H9 (cell line): ENCODE results near the gene KEAP1. TPM values are rescaled to one million over a fixed set of nuclear protein-coding genes. Genes with fewer than 3 reads are reported as not detected.

Experiments used
- DNase-seq: peaks from one replicate; pipeline ENCODE4 v3.0.0-alpha.2; 2017
- H2AFZ ChIP-seq: one replicate; pipeline ENCODE4 v1.6.1; 2013; ENCODE audit warnings: mild to moderate bottlenecking, low read length, control low read depth, moderate library complexity
- H2AK5ac ChIP-seq: 2 replicates; pipeline ENCODE4 v1.6.1; 2013; ENCODE audit warnings: low read length, control low read depth, mixed read lengths; ENCODE audit not compliant: insufficient read length
- H2BK120ac ChIP-seq: one replicate; pipeline ENCODE4 v1.6.1; 2013; ENCODE audit warnings: low read depth, mild to moderate bottlenecking, low read length, control low read depth, inconsistent platforms; ENCODE audit not compliant: poor library complexity, severe bottlenecking
- H2BK12ac ChIP-seq: 2 replicates; pipeline ENCODE4 v1.6.1; 2013; ENCODE audit warnings: low read length, control low read depth, mixed read lengths, low read depth; ENCODE audit not compliant: insufficient read length
- H2BK15ac ChIP-seq: 2 replicates; pipeline ENCODE4 v1.6.1; 2013; ENCODE audit warnings: low read depth, low read length, control low read depth
- H2BK20ac ChIP-seq: one replicate; pipeline ENCODE4 v1.6.1; 2013; ENCODE audit warnings: low read depth, mild to moderate bottlenecking, low read length, control low read depth, inconsistent platforms; ENCODE audit not compliant: poor library complexity, severe bottlenecking
- H2BK5ac ChIP-seq: 2 replicates; pipeline ENCODE4 v1.6.1; 2013; ENCODE audit warnings: low read length, control low read depth, mixed read lengths; ENCODE audit not compliant: insufficient read length
- H3K14ac ChIP-seq: 2 replicates; pipeline ENCODE4 v1.6.1; 2013; ENCODE audit warnings: low read length, control low read depth; ENCODE audit not compliant: insufficient read depth
- H3K18ac ChIP-seq: 2 replicates; pipeline ENCODE4 v1.6.1; 2013; ENCODE audit warnings: low read depth, mild to moderate bottlenecking, mixed read lengths, low read length, control low read depth; ENCODE audit not compliant: insufficient read length
- H3K23ac ChIP-seq: 2 replicates; pipeline ENCODE4 v1.6.1; 2013; ENCODE audit warnings: low read length, control low read depth, mixed read lengths, low read depth; ENCODE audit not compliant: insufficient read length
- H3K23me2 ChIP-seq: 2 replicates; pipeline ENCODE4 v1.6.1; 2013; ENCODE audit warnings: low read depth, mild to moderate bottlenecking, mixed read lengths, low read length, control low read depth; ENCODE audit not compliant: insufficient read length, poor library complexity, severe bottlenecking
- H3K27ac ChIP-seq: 2 replicates; pipeline ENCODE4 v1.5.1; 2013; ENCODE audit warnings: low read length, control low read depth, mixed read lengths, low read depth; ENCODE audit not compliant: insufficient read length
- H3K27me3 ChIP-seq: 2 replicates; pipeline ENCODE4 v1.6.1; 2013; ENCODE audit warnings: low read length, control low read depth, inconsistent platforms; ENCODE audit not compliant: insufficient read depth
- H3K4ac ChIP-seq: 2 replicates; pipeline ENCODE4 v1.6.1; 2013; ENCODE audit warnings: low read depth, mild to moderate bottlenecking, control low read depth, inconsistent platforms, low read length, moderate library complexity
- H3K4me1 ChIP-seq: 2 replicates; pipeline ENCODE4 v1.6.1; 2013; ENCODE audit warnings: low read length, control low read depth, inconsistent platforms; ENCODE audit not compliant: insufficient read depth
- H3K4me2 ChIP-seq: 2 replicates; pipeline ENCODE4 v1.6.1; 2013; ENCODE audit warnings: low read length, control low read depth, mixed read lengths; ENCODE audit not compliant: insufficient read length, insufficient read depth
- H3K56ac ChIP-seq: 2 replicates; pipeline ENCODE4 v1.6.1; 2013; ENCODE audit warnings: low read depth, mild to moderate bottlenecking, mixed read lengths, low read length, control low read depth; ENCODE audit not compliant: insufficient read length
- H3K79me1 ChIP-seq: 2 replicates; pipeline ENCODE4 v1.6.1; 2013; ENCODE audit warnings: low read depth, mild to moderate bottlenecking, moderate library complexity, low read length, control low read depth, inconsistent platforms; ENCODE audit not compliant: insufficient read depth, poor library complexity, severe bottlenecking
- H3K79me2 ChIP-seq: 2 replicates; pipeline ENCODE4 v1.6.1; 2013; ENCODE audit warnings: low read length, control low read depth, inconsistent platforms; ENCODE audit not compliant: insufficient read depth
- H3K9ac ChIP-seq: 2 replicates; pipeline ENCODE4 v1.6.1; 2013; ENCODE audit warnings: low read length, control low read depth, mixed read lengths; ENCODE audit not compliant: insufficient read length; ENCODE audit errors: extremely low read depth
- H3K9me3 ChIP-seq: one replicate; pipeline ENCODE4 v1.6.1; 2013; ENCODE audit warnings: low read depth, low read length, inconsistent platforms; ENCODE audit not compliant: control insufficient read depth
- H3T11ph ChIP-seq: one replicate; pipeline ENCODE4 v1.6.1; 2013; ENCODE audit warnings: mild to moderate bottlenecking, low read length, control low read depth, inconsistent platforms
- H4K20me1 ChIP-seq: one replicate; pipeline ENCODE4 v1.6.1; 2013; ENCODE audit not compliant: control insufficient read depth, insufficient read length, insufficient read depth
- H4K5ac ChIP-seq: 2 replicates; pipeline ENCODE4 v1.6.1; 2013; ENCODE audit warnings: low read depth, mild to moderate bottlenecking, mixed read lengths, low read length, control low read depth; ENCODE audit not compliant: insufficient read length
- H4K8ac ChIP-seq: replicated peaks from 2 replicates; pipeline ENCODE4 v1.6.1; 2013; ENCODE audit warnings: low read length, control low read depth, mixed read lengths, low read depth; ENCODE audit not compliant: insufficient read length
- H4K91ac ChIP-seq: 2 replicates; pipeline ENCODE4 v1.6.1; 2013; ENCODE audit warnings: low read depth, mild to moderate bottlenecking, moderate library complexity, mixed read lengths, low read length, control low read depth; ENCODE audit not compliant: insufficient read length
- H3K27ac Mint-ChIP-seq, 3 experiments: 2 replicates in 2 of 3; 3 replicates in 1 of 3; pipeline ENCODE4 v1.8.0; 2020 to 2021; ENCODE audit warnings: mixed read lengths in 3 of 3, mild to moderate bottlenecking in 1 of 3, moderate library complexity in 1 of 3
- H3K27me3 Mint-ChIP-seq: 2 replicates; pipeline ENCODE4 v1.8.0; 2021; ENCODE audit warnings: low read depth, mild to moderate bottlenecking, moderate library complexity, mixed read lengths
- H3K36me3 Mint-ChIP-seq, 3 experiments: 2 replicates in 2 of 3; 3 replicates in 1 of 3; pipeline ENCODE4 v1.8.0; 2020 to 2021; ENCODE audit warnings: low read depth in 3 of 3, mixed read lengths in 3 of 3; ENCODE audit not compliant: insufficient read depth in 1 of 3
- H3K4me1 Mint-ChIP-seq, 2 experiments: 2 replicates each; pipeline ENCODE4 v1.8.0; 2020; ENCODE audit warnings: mixed read lengths in 2 of 2
- H3K4me3 Mint-ChIP-seq, 2 experiments: 2 replicates in 1 of 2; 3 replicates in 1 of 2; pipeline ENCODE4 v1.8.0; 2020 to 2021; ENCODE audit warnings: mild to moderate bottlenecking in 2 of 2, mixed read lengths in 2 of 2, moderate library complexity in 1 of 2
- H3K9me3 Mint-ChIP-seq, 2 experiments: 2 replicates in 1 of 2; 3 replicates in 1 of 2; pipeline ENCODE4 v1.8.0; 2020; ENCODE audit warnings: mild to moderate bottlenecking in 2 of 2, mixed read lengths in 2 of 2, moderate library complexity in 1 of 2
- WGBS: extraction: QIAGEN DNeasy Blood & Tissue Kit; methylation state at CpG from one replicate; pipeline ENCODE4 v1.1.7; 2013; ENCODE audit warnings: missing lambda C conversion rate, low lambda C conversion rate, mixed read lengths; ENCODE audit not compliant: insufficient read length; ENCODE audit errors: extremely low coverage; 5-methylcytosine and 5-hydroxymethylcytosine counted together
- microRNA-seq: library from miRNA; unstranded; fragments of <30 nt; microRNA quantifications from one replicate; pipeline ENCODE4, GENCODE V29; 2020; ENCODE audit warnings: borderline microRNAs expressed
- total RNA-seq: library from RNA; stranded (reverse); gene quantifications from 2 replicates; pipeline ENCODE4 v1.2.1, GENCODE V29; 2021
- TF ChIP-seq, protein P1 (sequence below): fragments of 200-600 bp; sonication (generic); conservative IDR thresholded peaks from 3 replicates; pipeline ENCODE4 v1.8.0; 2021; ENCODE audit warnings: antibody characterized with exemption, mild to moderate bottlenecking

KEAP1 gene
- total RNA-seq, 1 experiment from 2014 or later = 88.7 TPM

- Histone ChIP-seq H3K4me1 (no peaks in the 10 kb centered on the region), H3K18ac (no peak overlapping the region), H3K9ac (no peak overlapping the region), H4K20me1 (no peaks in the 10 kb centered on the region), H3K4me2 (no peak overlapping the region), H3K79me1 (no peaks in the 10 kb centered on the region), H2BK12ac (no peak overlapping the region), H3K4ac (no peak overlapping the region), H2BK20ac (no peak overlapping the region), H3K9me3 (no peaks in the 10 kb centered on the region), H2BK5ac (no peak overlapping the region), H3K27me3 (no peaks in the 10 kb centered on the region), H3K56ac (no peak overlapping the region), H3T11ph (no peak overlapping the region), H4K91ac (no peak overlapping the region), H2BK15ac (no peak overlapping the region), H3K23ac (no peak overlapping the region), H2AFZ (no peak overlapping the region), H3K23me2 (no peaks in the 10 kb centered on the region), H3K79me2 (no peaks in the 10 kb centered on the region), H2AK5ac (no peak overlapping the region), H4K8ac (no peak overlapping the region), H3K27ac (no peak overlapping the region), H3K14ac (no peak overlapping the region), H4K5ac (no peak overlapping the region), H2BK120ac (no peak overlapping the region)
- H3K36me3 Mint-ChIP-seq = no peaks in the 10 kb centered on the region
- H3K9me3 Mint-ChIP-seq = no peaks in the 10 kb centered on the region
- H3K4me3 Mint-ChIP-seq = no peak overlapping the region
- 0 out of 4 replicates have a peak, but pooled peaks cover 0 to 3% of the 10 kb centered on the region in 2 experiments for H3K4me1 Mint-ChIP-seq
- TF ChIP-seq, protein P1, sequence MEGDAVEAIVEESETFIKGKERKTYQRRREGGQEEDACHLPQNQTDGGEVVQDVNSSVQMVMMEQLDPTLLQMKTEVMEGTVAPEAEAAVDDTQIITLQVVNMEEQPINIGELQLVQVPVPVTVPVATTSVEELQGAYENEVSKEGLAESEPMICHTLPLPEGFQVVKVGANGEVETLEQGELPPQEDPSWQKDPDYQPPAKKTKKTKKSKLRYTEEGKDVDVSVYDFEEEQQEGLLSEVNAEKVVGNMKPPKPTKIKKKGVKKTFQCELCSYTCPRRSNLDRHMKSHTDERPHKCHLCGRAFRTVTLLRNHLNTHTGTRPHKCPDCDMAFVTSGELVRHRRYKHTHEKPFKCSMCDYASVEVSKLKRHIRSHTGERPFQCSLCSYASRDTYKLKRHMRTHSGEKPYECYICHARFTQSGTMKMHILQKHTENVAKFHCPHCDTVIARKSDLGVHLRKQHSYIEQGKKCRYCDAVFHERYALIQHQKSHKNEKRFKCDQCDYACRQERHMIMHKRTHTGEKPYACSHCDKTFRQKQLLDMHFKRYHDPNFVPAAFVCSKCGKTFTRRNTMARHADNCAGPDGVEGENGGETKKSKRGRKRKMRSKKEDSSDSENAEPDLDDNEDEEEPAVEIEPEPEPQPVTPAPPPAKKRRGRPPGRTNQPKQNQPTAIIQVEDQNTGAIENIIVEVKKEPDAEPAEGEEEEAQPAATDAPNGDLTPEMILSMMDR = no peak
- H3K27ac Mint-ChIP-seq = peak overlapping the region in 2 of 3 experiments; percentile 10 to 35; a peak in 1 of 7 replicates
- H3K27me3 Mint-ChIP-seq = peaks cover 7% of the 10 kb centered on the region
- DNase-seq = no peak
- WGBS = no CpG with 5 or more reads among the region's 5 CpGs
These were observed 63.6 kb downstream of the KEAP1 start for GRCh38 chr19:10439588-10439987.

Small RNA genes within 50 kb of the gene (microRNA-seq; reads per million reads assigned to microRNA genes)
- gene MIR1238 = not detected

Other genes starting within 250 kb of the KEAP1 start
- 2.1 and 2.3 TPM in 2 replicates for gene ICAM1, start 232.2 kb downstream of the KEAP1 start, total RNA-seq
- 1.1 TPM in 2 replicates for gene ICAM4, start 216.4 kb downstream of the KEAP1 start, total RNA-seq
- gene ICAM5, start 213.4 kb downstream of the KEAP1 start, total RNA-seq = 1.4 and 1.6 TPM in 2 replicates
- 6.9 and 7.0 TPM in 2 replicates for gene ZGLP1, start 193.5 kb downstream of the KEAP1 start, total RNA-seq
- gene FDX2, start 187.3 kb downstream of the KEAP1 start, total RNA-seq = 26.8 and 27.7 TPM in 2 replicates
- 74.7 and 75.2 TPM in 2 replicates for gene RAVER1, start 169.8 kb downstream of the KEAP1 start, total RNA-seq
- 28.3 and 29.6 TPM in 2 replicates for gene ICAM3, start 163.7 kb downstream of the KEAP1 start, total RNA-seq
- 50.1 and 61.4 TPM in 2 replicates for gene TYK2, start 122.8 kb downstream of the KEAP1 start, total RNA-seq
- gene CDC37, start 99.8 kb downstream of the KEAP1 start, total RNA-seq = 155 and 164 TPM in 2 replicates
- gene PDE4A, start 82.8 kb downstream of the KEAP1 start, total RNA-seq = 8.5 and 8.9 TPM in 2 replicates
- gene S1PR5, start 14.1 kb upstream of the KEAP1 start, total RNA-seq = 7.1 and 8.1 TPM in 2 replicates
- gene ATG4D, start 40.5 kb upstream of the KEAP1 start, total RNA-seq = 55.2 and 55.8 TPM in 2 replicates
- 57.4 and 63.8 TPM in 2 replicates for gene KRI1, start 62.7 kb upstream of the KEAP1 start, total RNA-seq
- gene CDKN2D, start 65.6 kb upstream of the KEAP1 start, total RNA-seq = 2.8 and 3.7 TPM in 2 replicates
- gene AP1M2, start 84.0 kb upstream of the KEAP1 start, total RNA-seq = 146 and 150 TPM in 2 replicates
- gene SLC44A2, start 122.2 kb upstream of the KEAP1 start, total RNA-seq = 111 and 121 TPM in 2 replicates
- 787 and 841 TPM in 2 replicates for gene ILF3, start 151.0 kb upstream of the KEAP1 start, total RNA-seq
- 63.1 and 63.6 TPM in 2 replicates for gene QTRT1, start 198.1 kb upstream of the KEAP1 start, total RNA-seq
- gene DNM2, start 214.7 kb upstream of the KEAP1 start, total RNA-seq = 136 and 152 TPM in 2 replicates